OCI-LY7 (cell line): ENCODE measurements around the gene CYB5R3. TPM values are rescaled to one million over a fixed set of nuclear protein-coding genes. Genes with fewer than 3 reads are reported as not detected.
"Not testable (repeated sequence)": the region's sequence is repeated elsewhere in the genome, so short reads cannot be mapped to it uniquely, and the experiment has no call there.

Source experiments
- BruUV-seq: library from RNA; stranded (reverse); fragments of 400-500 nt; replicated peaks from 2 replicates; lab custom pipeline; 2021; lab: Mats Ljungman, UMichigan
- CTCF ChIA-PET: fragments of 300-600 bp; sonication (Branson Sonifier 250); formaldehyde crosslinking; loops from one replicate; lab custom pipeline; 2022; ENCODE audit warnings: antibody characterized with exemption; ENCODE audit not compliant: unreplicated experiment; lab: Charles Lee
- POLR2A ChIA-PET: fragments of 300-600 bp; sonication (Branson Sonifier 250); formaldehyde crosslinking; loops from one replicate; lab custom pipeline; 2022; ENCODE audit warnings: antibody characterized with exemption; lab: Charles Lee
- DNase-seq: peaks from one replicate; pipeline ENCODE4 v3.0.0-alpha.2; 2015; ENCODE audit warnings: low spot score
- H2AFZ ChIP-seq: fragments of 200-600 bp; sonication (generic), shearing (Covaris generic); 2 replicates; pipeline ENCODE4 v1.6.1; 2014; ENCODE audit warnings: mild to moderate bottlenecking, antibody characterized with exemption, low read length, moderate library complexity
- H3K27ac ChIP-seq: fragments of 200-600 bp; sonication (generic); 2 replicates; pipeline ENCODE4 v1.5.1; 2014; ENCODE audit warnings: mixed run types, low read depth, mild to moderate bottlenecking, moderate library complexity, low read length, inconsistent platforms; ENCODE audit not compliant: poor library complexity, severe bottlenecking
- H3K36me3 ChIP-seq: fragments of 200-600 bp; sonication (generic); 2 replicates; pipeline ENCODE4 v1.6.1; 2014; ENCODE audit warnings: mild to moderate bottlenecking, antibody characterized with exemption, low read length, moderate library complexity, mixed read lengths; ENCODE audit not compliant: insufficient read depth
- H3K4me1 ChIP-seq: fragments of 200-600 bp; sonication (generic); 2 replicates; pipeline ENCODE4 v1.5.1; 2014; ENCODE audit warnings: mild to moderate bottlenecking, low read length; ENCODE audit not compliant: insufficient read depth, poor library complexity, severe bottlenecking
- H3K4me2 ChIP-seq: fragments of 200-600 bp; sonication (generic); 2 replicates; pipeline ENCODE4 v1.6.1; 2014; ENCODE audit warnings: mild to moderate bottlenecking, low read length
- H3K4me3 ChIP-seq: fragments of 200-600 bp; sonication (generic); 2 replicates; pipeline ENCODE4 v1.5.1; 2014; ENCODE audit warnings: mild to moderate bottlenecking, low read depth, low read length; ENCODE audit not compliant: poor library complexity, severe bottlenecking
- H3K79me2 ChIP-seq: fragments of 200-600 bp; sonication (generic); 2 replicates; pipeline ENCODE4 v1.6.1; 2016; ENCODE audit warnings: low read depth, mild to moderate bottlenecking, low read length, moderate library complexity, mixed read lengths; ENCODE audit not compliant: insufficient read depth
- H3K9me2 ChIP-seq: fragments of 200-600 bp; sonication (generic); 2 replicates; pipeline ENCODE4 v1.6.1; 2016; ENCODE audit warnings: mild to moderate bottlenecking, low read length, mixed read lengths; ENCODE audit not compliant: insufficient read depth
- H3K9me3 ChIP-seq: fragments of 200-600 bp; sonication (generic); 2 replicates; pipeline ENCODE4 v1.6.1; 2014; ENCODE audit warnings: mild to moderate bottlenecking, mixed run types, low read length, mixed read lengths
- H4K20me1 ChIP-seq: fragments of 200-600 bp; sonication (generic); 2 replicates; pipeline ENCODE4 v1.6.1; 2014; ENCODE audit warnings: mild to moderate bottlenecking, antibody characterized with exemption, low read length, moderate library complexity, mixed read lengths; ENCODE audit not compliant: insufficient read depth
- EZH2phosphoT487 ChIP-seq: fragments of 200-600 bp; sonication (generic); IDR thresholded peaks from 2 replicates; pipeline ENCODE4 v1.6.1; 2018; ENCODE audit warnings: low read depth, borderline replicate concordance, mild to moderate bottlenecking, mixed run types, antibody characterized with exemption, low read length, moderate library complexity, mixed read lengths
- intact Hi-C: fragments of 100-400 bp; cut with micrococcal nuclease; formaldehyde crosslinking; loops from one replicate; pipeline ENCODE4 v1.10.0; 2022; ENCODE audit not compliant: unreplicated experiment
- total RNA-seq, 2 experiments: library from RNA; depleted of rRNA in 1 of 2; stranded (reverse); fragments of >200 nt in 1 of 2; shearing (Covaris generic) in 1 of 2; gene quantifications; 2 replicates each; pipeline ENCODE4 v1.2.3, GENCODE V29; 2014 to 2022
- TF ChIP-seq, protein P1 (sequence below): fragments of 200-600 bp; sonication (generic); conservative IDR thresholded peaks from 2 replicates; pipeline ENCODE4 v1.5.1; 2014; ENCODE audit warnings: mild to moderate bottlenecking, antibody characterized with exemption, low read length, moderate library complexity, mixed read lengths

Gene CYB5R3
- total RNA-seq, 2 experiments from 2014 or later, result 38.0 to 68.9 TPM

GRCh38 chr22:42582987-42583386, 66.2 kb downstream of the CYB5R3 start:
- Histone ChIP-seq H3K36me3 (peaks cover 74% of the 10 kb centered on the region), H3K4me1 (peaks cover 19% of the 10 kb centered on the region), H3K4me3 (no peak overlapping the region), H3K27ac (peak overlapping the region; percentile 65), H2AFZ (no peak overlapping the region), H3K4me2 (peak overlapping the region; percentile 75; the same call in 1 of the 2 replicates), H4K20me1 (no peaks in the 10 kb centered on the region), H3K9me2 (no peaks in the 10 kb centered on the region), H3K79me2 (peaks cover 26% of the 10 kb centered on the region), H3K9me3 (no peaks in the 10 kb centered on the region)
- no peak for DNase-seq
- TF ChIP-seq, protein P1, sequence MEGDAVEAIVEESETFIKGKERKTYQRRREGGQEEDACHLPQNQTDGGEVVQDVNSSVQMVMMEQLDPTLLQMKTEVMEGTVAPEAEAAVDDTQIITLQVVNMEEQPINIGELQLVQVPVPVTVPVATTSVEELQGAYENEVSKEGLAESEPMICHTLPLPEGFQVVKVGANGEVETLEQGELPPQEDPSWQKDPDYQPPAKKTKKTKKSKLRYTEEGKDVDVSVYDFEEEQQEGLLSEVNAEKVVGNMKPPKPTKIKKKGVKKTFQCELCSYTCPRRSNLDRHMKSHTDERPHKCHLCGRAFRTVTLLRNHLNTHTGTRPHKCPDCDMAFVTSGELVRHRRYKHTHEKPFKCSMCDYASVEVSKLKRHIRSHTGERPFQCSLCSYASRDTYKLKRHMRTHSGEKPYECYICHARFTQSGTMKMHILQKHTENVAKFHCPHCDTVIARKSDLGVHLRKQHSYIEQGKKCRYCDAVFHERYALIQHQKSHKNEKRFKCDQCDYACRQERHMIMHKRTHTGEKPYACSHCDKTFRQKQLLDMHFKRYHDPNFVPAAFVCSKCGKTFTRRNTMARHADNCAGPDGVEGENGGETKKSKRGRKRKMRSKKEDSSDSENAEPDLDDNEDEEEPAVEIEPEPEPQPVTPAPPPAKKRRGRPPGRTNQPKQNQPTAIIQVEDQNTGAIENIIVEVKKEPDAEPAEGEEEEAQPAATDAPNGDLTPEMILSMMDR, result no peak
- no peak for TF ChIP-seq EZH2phosphoT487
- intact Hi-C loops, result no loop called here
- no TSS peak for BruUV-seq
- POLR2A ChIA-PET, result no interaction called here
- CTCF ChIA-PET, result no interaction called here

DNA sequence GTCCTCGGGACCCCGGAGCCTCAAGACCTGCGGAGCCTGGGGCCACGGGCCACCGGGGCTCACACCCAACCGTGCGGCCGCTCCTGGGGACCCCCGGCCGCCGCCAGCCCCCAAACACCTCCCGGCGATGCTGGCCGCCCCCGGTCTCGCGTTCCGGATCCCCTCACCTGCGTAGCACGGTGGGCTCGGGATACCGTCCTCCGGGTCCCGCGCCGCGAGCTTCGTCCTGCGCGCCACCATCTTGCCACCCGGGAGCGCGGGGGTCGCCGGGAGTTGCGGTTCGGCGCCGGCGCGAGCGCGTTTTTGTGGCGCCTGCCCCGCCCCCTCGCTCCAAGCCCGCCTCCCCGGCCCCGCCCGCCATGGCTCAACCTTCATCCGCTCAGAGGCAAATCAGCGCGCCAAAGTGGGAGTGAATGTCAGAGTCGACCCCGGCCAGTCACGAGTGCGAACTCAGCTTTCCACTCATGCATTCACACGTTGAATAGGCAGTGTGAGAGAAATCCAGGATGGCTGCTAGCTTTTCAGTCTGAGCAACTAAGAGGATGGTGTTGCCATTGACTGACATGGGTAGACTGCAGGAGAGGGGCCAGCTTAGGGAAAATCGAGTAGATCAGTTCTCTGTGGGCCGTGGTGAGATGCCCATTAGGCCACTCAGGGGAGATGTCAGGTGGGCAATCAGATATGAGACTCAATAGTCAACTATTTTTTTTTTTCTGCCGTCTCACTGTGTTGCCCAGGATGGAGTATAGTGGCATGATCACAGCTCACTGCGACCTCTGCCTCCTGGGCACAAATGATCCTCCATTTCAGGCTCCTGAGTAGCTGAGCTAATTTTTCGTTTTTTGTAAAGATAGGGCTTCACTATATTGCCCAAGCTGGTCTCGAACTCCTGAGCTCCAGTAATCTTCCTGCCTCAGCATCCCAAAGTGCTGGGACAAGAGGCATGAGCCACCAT, 67.2 kb downstream of the CYB5R3 start:
- H3K36me3 ChIP-seq, result peaks cover 74% of the 10 kb centered on the region
- intact Hi-C loops, result no loop called here
- BruUV-seq, result no TSS peak
- peak overlapping the region; percentile 65 for H3K27ac ChIP-seq
- H4K20me1 ChIP-seq, result no peaks in the 10 kb centered on the region
- H2AFZ ChIP-seq, result no peak overlapping the region; the same call in 1 of the 2 replicates
- ChIA-PET POLR2A (interaction anchor here (0.6 to 0.8 kb wide), 3 partner anchors 14 to 33 kb away, joined by 3 read pairs; partner anchors contain the start of gene POLDIP3), CTCF (interaction anchor here (0.6 to 0.7 kb wide), 2 partner anchors 15 to 42 kb away, joined by 3 read pairs; no protein-coding TSS in a partner anchor)
- peaks cover 19% of the 10 kb centered on the region for H3K4me1 ChIP-seq
- DNase-seq, result peak; percentile 89
- peak overlapping the region; percentile 93 for H3K4me3 ChIP-seq
- no peaks in the 10 kb centered on the region for H3K9me2 ChIP-seq
- H3K79me2 ChIP-seq, result peaks cover 26% of the 10 kb centered on the region
- H3K9me3 ChIP-seq, result no peaks in the 10 kb centered on the region
- TF ChIP-seq EZH2phosphoT487, result no peak
- TF ChIP-seq, protein P1, result no peak
- H3K4me2 ChIP-seq, result peak overlapping the region; percentile 75

DNA sequence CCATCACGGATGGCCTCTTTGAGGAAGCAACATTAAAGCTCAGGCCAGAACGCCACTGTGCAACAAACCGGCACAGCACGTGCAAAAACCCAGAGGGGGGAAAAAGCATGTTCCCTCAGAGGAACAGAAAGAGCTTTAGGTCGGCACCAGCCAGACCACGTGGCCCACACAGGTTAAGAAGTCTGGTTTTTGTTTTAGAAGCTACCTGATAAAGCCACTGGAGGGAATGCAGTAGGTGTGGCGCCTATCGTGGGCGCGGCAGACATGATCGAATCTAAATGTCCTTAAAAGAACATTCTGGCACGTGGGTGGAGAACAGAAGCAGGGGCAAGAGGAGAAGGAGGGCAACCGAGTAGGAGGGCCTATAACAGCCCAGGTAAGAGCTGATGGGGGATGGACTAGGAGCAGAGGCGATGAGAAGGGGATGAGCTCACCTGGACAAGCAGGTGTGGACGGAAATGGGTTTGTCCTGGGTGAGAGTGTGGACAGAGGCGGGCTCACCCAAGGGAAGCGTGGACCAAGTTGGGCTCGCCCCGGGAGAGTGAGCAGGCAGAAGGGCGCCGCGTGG, 67.9 kb downstream of the CYB5R3 start:
- POLR2A ChIA-PET, DNase-seq, intact Hi-C loops, H4K20me1 ChIP-seq, H3K9me2 ChIP-seq, H3K9me3 ChIP-seq, H2AFZ ChIP-seq, CTCF ChIA-PET: not testable (repeated sequence)
- BruUV-seq, result TSS peak; percentile 60
- Histone ChIP-seq H3K4me3 (peak overlapping the region; percentile 93), H3K27ac (peak overlapping the region; percentile 65), H3K4me1 (peaks cover 19% of the 10 kb centered on the region), H3K4me2 (peak overlapping the region; percentile 94), H3K36me3 (peaks cover 70% of the 10 kb centered on the region), H3K79me2 (peaks cover 26% of the 10 kb centered on the region)

DNA sequence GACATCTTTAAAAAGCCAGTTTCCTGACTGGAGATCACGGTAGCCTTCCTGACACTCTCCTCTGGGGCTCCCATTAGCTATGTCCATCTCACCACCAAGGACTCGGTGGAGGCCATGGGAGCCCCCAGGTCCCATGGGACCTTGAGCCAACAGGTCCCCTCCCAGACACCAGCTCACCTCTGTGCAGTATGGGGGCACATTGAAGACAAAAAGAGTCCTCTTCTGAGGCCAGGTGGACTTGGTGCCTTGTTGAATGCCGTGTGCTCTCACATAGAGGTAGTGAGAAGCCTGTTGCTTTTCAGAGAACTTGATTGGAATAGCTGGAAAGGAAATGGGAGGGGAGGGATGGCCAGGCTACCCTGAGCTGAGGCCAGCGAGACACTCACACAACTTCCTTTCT, 69.2 kb downstream of the CYB5R3 start:
- H3K9me2 ChIP-seq, H3K27ac ChIP-seq, DNase-seq, CTCF ChIA-PET, BruUV-seq, intact Hi-C loops, H4K20me1 ChIP-seq, H2AFZ ChIP-seq, POLR2A ChIA-PET, H3K9me3 ChIP-seq: not testable (repeated sequence)
- H3K36me3 ChIP-seq, result peaks cover 63% of the 10 kb centered on the region
- peak overlapping the region; percentile 22 for H3K4me3 ChIP-seq
- H3K4me1 ChIP-seq, result peaks cover 19% of the 10 kb centered on the region
- peaks cover 26% of the 10 kb centered on the region for H3K79me2 ChIP-seq
- peak overlapping the region; percentile 53 for H3K4me2 ChIP-seq
